PFSK-1 (cell line): Measurements from ENCODE around the gene PI4KB.

ENCODE experiments used
- FOXP2 ChIP-seq: optimal IDR thresholded peaks from 2 replicates; pipeline ENCODE3; 2011; ENCODE audit warnings: borderline replicate concordance, control low read depth, inconsistent platforms; ENCODE audit not compliant: insufficient read depth; ENCODE audit errors: extremely low read length, extremely low read depth
- POLR2AphosphoS5 ChIP-seq: IDR thresholded peaks from 2 replicates; pipeline ENCODE4 v1.6.1; 2012; ENCODE audit warnings: low read depth, mild to moderate bottlenecking, control low read depth, low read length, moderate library complexity
- REST ChIP-seq, 2 experiments: IDR thresholded peaks; 2 replicates each; pipeline versions ENCODE4 v1.6.1 to v1.8.0; 2011 to 2012; ENCODE audit warnings: low read depth in 2 of 2, low read length in 2 of 2, control low read depth in 1 of 2, inconsistent platforms in 1 of 2, mild to moderate bottlenecking in 1 of 2, moderate library complexity in 1 of 2; ENCODE audit not compliant: insufficient read depth in 1 of 2
- SIN3A ChIP-seq: IDR thresholded peaks from 2 replicates; pipeline ENCODE4 v1.6.1; 2012; ENCODE audit warnings: mild to moderate bottlenecking, low read length, moderate library complexity, borderline replicate concordance; ENCODE audit not compliant: insufficient read depth
- TAF1 ChIP-seq: IDR thresholded peaks from 2 replicates; pipeline ENCODE4 v1.6.1; 2012; ENCODE audit warnings: low read length, control low read depth, borderline replicate concordance; ENCODE audit not compliant: insufficient read depth

Gene PI4KB

GRCh38 chr1:151251656-151252470 lies 75.4 kb downstream of the PI4KB start:
- TF ChIP-seq SIN3A = no peak

GRCh38 chr1:151246786-151247185 lies 80.4 kb downstream of the PI4KB start:
- TF ChIP-seq SIN3A (no peak), REST (IDR thresholded peaks at IDR 0.05; ENCODE audit: insufficient read depth in 1 of 2, low read depth in 2 of 2, low read length in 2 of 2) (no peak), POLR2AphosphoS5 (no peak), TAF1 (no peak), FOXP2 (no peak)

GRCh38 chr1:151243683-151244216 lies 83.5 kb downstream of the PI4KB start:
- no peak for TF ChIP-seq POLR2AphosphoS5
- TF ChIP-seq REST (IDR thresholded peaks at IDR 0.05; ENCODE audit: insufficient read depth in 1 of 2, low read depth in 2 of 2, low read length in 2 of 2) = no peak
- no peak for TF ChIP-seq TAF1

GRCh38 chr1:151242442-151242841 lies 84.8 kb downstream of the PI4KB start:
- TF ChIP-seq POLR2AphosphoS5 = no peak
- TF ChIP-seq TAF1 = no peak
- TF ChIP-seq REST (IDR thresholded peaks at IDR 0.05; ENCODE audit: insufficient read depth in 1 of 2, low read depth in 2 of 2, low read length in 2 of 2) = no peak
- TF ChIP-seq FOXP2 = no peak
- TF ChIP-seq SIN3A = no peak
